Neural progenitor cell (in vitro differentiated cells): ENCODE results near the gene ISX. TPM values are rescaled to one million over a fixed set of nuclear protein-coding genes. Genes with fewer than 3 reads are reported as not detected.

ENCODE experiments used
- DNase-seq: peaks from one replicate; pipeline ENCODE4 v3.0.0-alpha.2; 2016; ENCODE audit warnings: low spot score
- H2AFZ ChIP-seq: fragments of 200-600 bp; sonication (generic); replicated peaks from 2 replicates; pipeline ENCODE4 v1.6.1; 2016; ENCODE audit warnings: antibody characterized with exemption
- H3F3A ChIP-seq: fragments of 200-600 bp; sonication (generic); 2 replicates; pipeline ENCODE4 v1.6.1; 2016; ENCODE audit warnings: antibody characterized with exemption, low read depth
- H3K27ac ChIP-seq: fragments of 200-600 bp; sonication (generic); 2 replicates; pipeline ENCODE4 v1.5.1; 2016; ENCODE audit warnings: mild to moderate bottlenecking
- H3K27me3 ChIP-seq: fragments of 200-600 bp; sonication (generic); 2 replicates; pipeline ENCODE4 v1.6.1; 2016; ENCODE audit warnings: mild to moderate bottlenecking, moderate library complexity
- H3K36me3 ChIP-seq: fragments of 200-600 bp; sonication (generic); 2 replicates; pipeline ENCODE4 v1.5.1; 2016
- H3K4me1 ChIP-seq: fragments of 200-600 bp; sonication (generic); 2 replicates; pipeline ENCODE4 v1.6.1; 2016; ENCODE audit warnings: mixed run types
- H3K4me2 ChIP-seq: fragments of 200-600 bp; sonication (generic); 2 replicates; pipeline ENCODE4 v1.6.1; 2016
- H3K4me3 ChIP-seq: fragments of 200-600 bp; sonication (generic); 2 replicates; pipeline ENCODE4 v1.5.1; 2016
- H3K79me2 ChIP-seq: fragments of 200-600 bp; sonication (generic); 2 replicates; pipeline ENCODE4 v1.6.1; 2016; ENCODE audit warnings: low read depth
- H3K9ac ChIP-seq: fragments of 200-600 bp; sonication (generic); 2 replicates; pipeline ENCODE4 v1.6.1; 2016
- H3K9me3 ChIP-seq: fragments of 200-600 bp; sonication (generic); 2 replicates; pipeline ENCODE4 v1.5.1; 2016; ENCODE audit warnings: low read depth
- H4K20me1 ChIP-seq: fragments of 200-600 bp; sonication (generic); 2 replicates; pipeline ENCODE4 v1.6.1; 2016; ENCODE audit warnings: low read depth
- H3K27ac Mint-ChIP-seq: 3 replicates; pipeline ENCODE4 v1.8.0; 2021; ENCODE audit warnings: mixed read lengths
- H3K27me3 Mint-ChIP-seq: 2 replicates; pipeline ENCODE4 v1.8.0; 2022; ENCODE audit warnings: low read depth, mild to moderate bottlenecking, inconsistent platforms, moderate library complexity, mixed read lengths; ENCODE audit not compliant: insufficient read depth
- H3K36me3 Mint-ChIP-seq: 3 replicates; pipeline ENCODE4 v1.8.0; 2021; ENCODE audit warnings: mixed read lengths
- H3K4me1 Mint-ChIP-seq: 3 replicates; pipeline ENCODE4 v1.8.0; 2021; ENCODE audit warnings: mixed read lengths
- H3K4me3 Mint-ChIP-seq: 3 replicates; pipeline ENCODE4 v1.8.0; 2021; ENCODE audit warnings: mild to moderate bottlenecking, moderate library complexity, mixed read lengths
- H3K9me3 Mint-ChIP-seq: 3 replicates; pipeline ENCODE4 v1.8.0; 2020; ENCODE audit warnings: mixed read lengths
- CTCF ChIP-seq: fragments of 200-600 bp; sonication (generic); IDR thresholded peaks from 2 replicates; pipeline ENCODE4 v1.5.1; 2017; ENCODE audit warnings: antibody characterized with exemption, mild to moderate bottlenecking
- EZH2 ChIP-seq: fragments of 200-600 bp; sonication (generic); IDR thresholded peaks from 2 replicates; pipeline ENCODE4 v1.6.1; 2017; ENCODE audit warnings: antibody characterized with exemption, mild to moderate bottlenecking, moderate library complexity
- EZH2phosphoT487 ChIP-seq: fragments of 200-600 bp; sonication (generic); IDR thresholded peaks from 2 replicates; pipeline ENCODE4 v1.6.1; 2017; ENCODE audit warnings: antibody characterized with exemption
- total RNA-seq: library from RNA; depleted of rRNA; stranded (reverse); fragments of >200 nt; gene quantifications from 2 replicates; pipeline ENCODE4 v1.2.3, GENCODE V29; 2015; ENCODE audit warnings: low replicate concordance

Gene ISX
- total RNA-seq, 1 donor from 2014 or later: not detected

GRCh38 chr22:35051791-35052190 lies 14.2 kb upstream of the ISX start:
- H4K20me1 ChIP-seq: no peaks in the 10 kb centered on the region
- no peaks in the 10 kb centered on the region for H3K9me3 ChIP-seq
- H3K27me3 ChIP-seq: no peaks in the 10 kb centered on the region
- no peak for TF ChIP-seq EZH2
- TF ChIP-seq CTCF: no peak
- no peak for TF ChIP-seq EZH2phosphoT487
- no peaks in the 10 kb centered on the region for H3K36me3 Mint-ChIP-seq
- no peak overlapping the region for H3K4me2 ChIP-seq
- peaks cover 3% of the 10 kb centered on the region for H3K27me3 Mint-ChIP-seq
- no peaks in the 10 kb centered on the region for H3K79me2 ChIP-seq
- no peaks in the 10 kb centered on the region for H3K4me1 ChIP-seq
- H3K4me3 ChIP-seq: no peak overlapping the region
- no peak overlapping the region for H3K9ac ChIP-seq
- no peaks in the 10 kb centered on the region for H3K36me3 ChIP-seq
- no peak overlapping the region for H3K27ac ChIP-seq
- no peak overlapping the region for H3K4me3 Mint-ChIP-seq
- H2AFZ ChIP-seq: no peak overlapping the region
- H3K27ac Mint-ChIP-seq: no peak overlapping the region
- H3F3A ChIP-seq: no peaks in the 10 kb centered on the region
- DNase-seq: no peak
- no peaks in the 10 kb centered on the region for H3K4me1 Mint-ChIP-seq
- H3K9me3 Mint-ChIP-seq: no peaks in the 10 kb centered on the region

GRCh38 chr22:35053060-35053835 lies 12.7 kb upstream of the ISX start:
- Mint-ChIP-seq H3K27ac (no peak overlapping the region), H3K9me3 (no peaks in the 10 kb centered on the region), H3K36me3 (no peaks in the 10 kb centered on the region), H3K4me3 (no peak overlapping the region), H3K27me3 (peaks cover 5% of the 10 kb centered on the region), H3K4me1 (no peaks in the 10 kb centered on the region)
- TF ChIP-seq EZH2: no peak
- TF ChIP-seq CTCF: no peak
- TF ChIP-seq EZH2phosphoT487: no peak
- no peaks in the 10 kb centered on the region for H3K36me3 ChIP-seq
- no peaks in the 10 kb centered on the region for H3F3A ChIP-seq
- H3K4me3 ChIP-seq: no peak overlapping the region
- H3K27ac ChIP-seq: no peak overlapping the region
- H3K4me1 ChIP-seq: no peaks in the 10 kb centered on the region
- H2AFZ ChIP-seq: no peak overlapping the region
- H3K4me2 ChIP-seq: no peak overlapping the region
- no peaks in the 10 kb centered on the region for H3K27me3 ChIP-seq
- no peak overlapping the region for H3K9ac ChIP-seq
- DNase-seq: no peak
- no peaks in the 10 kb centered on the region for H4K20me1 ChIP-seq
- no peaks in the 10 kb centered on the region for H3K79me2 ChIP-seq
- H3K9me3 ChIP-seq: no peaks in the 10 kb centered on the region

GRCh38 chr22:35054064-35054463 lies 11.9 kb upstream of the ISX start:
- H3F3A ChIP-seq: no peaks in the 10 kb centered on the region
- H3K9me3 ChIP-seq: no peaks in the 10 kb centered on the region
- H3K27ac ChIP-seq: no peak overlapping the region
- no peak overlapping the region for H3K9ac ChIP-seq
- no peaks in the 10 kb centered on the region for H3K4me1 Mint-ChIP-seq
- no peaks in the 10 kb centered on the region for H3K79me2 ChIP-seq
- H4K20me1 ChIP-seq: no peaks in the 10 kb centered on the region
- H2AFZ ChIP-seq: no peak overlapping the region
- no peak overlapping the region for H3K27ac Mint-ChIP-seq
- H3K36me3 ChIP-seq: no peaks in the 10 kb centered on the region
- H3K27me3 Mint-ChIP-seq: peaks cover 5% of the 10 kb centered on the region
- no peaks in the 10 kb centered on the region for H3K36me3 Mint-ChIP-seq
- no peak for TF ChIP-seq EZH2
- no peak for TF ChIP-seq CTCF
- no peak for TF ChIP-seq EZH2phosphoT487
- no peak overlapping the region for H3K4me2 ChIP-seq
- DNase-seq: no peak
- no peaks in the 10 kb centered on the region for H3K4me1 ChIP-seq
- H3K9me3 Mint-ChIP-seq: no peaks in the 10 kb centered on the region
- no peak overlapping the region for H3K4me3 Mint-ChIP-seq
- no peak overlapping the region for H3K4me3 ChIP-seq
- H3K27me3 ChIP-seq: no peaks in the 10 kb centered on the region
